Chondrocyte (in vitro differentiated cells): ENCODE data around the gene CDH16. TPM values are rescaled to one million over a fixed set of nuclear protein-coding genes. Genes with fewer than 3 reads are reported as not detected.

Experiments used
- DNase-seq: peaks from one replicate; pipeline ENCODE4 v3.0.0; 2021; ENCODE audit warnings: mixed read lengths, low spot score
- H3K27ac Mint-ChIP-seq: one replicate; pipeline ENCODE4 v1.8.0; 2021; ENCODE audit warnings: mild to moderate bottlenecking, moderate library complexity, mixed read lengths; ENCODE audit not compliant: unreplicated experiment
- H3K27me3 Mint-ChIP-seq: 2 replicates; pipeline ENCODE4 v1.8.0; 2021; ENCODE audit warnings: low read depth, mixed read lengths
- H3K36me3 Mint-ChIP-seq: 2 replicates; pipeline ENCODE4 v1.8.0; 2021; ENCODE audit warnings: low read depth, mixed read lengths
- H3K4me1 Mint-ChIP-seq: 2 replicates; pipeline ENCODE4 v1.8.0; 2021; ENCODE audit warnings: low read depth, mild to moderate bottlenecking, mixed read lengths
- H3K4me3 Mint-ChIP-seq: one replicate; pipeline ENCODE4 v1.8.0; 2021; ENCODE audit warnings: mild to moderate bottlenecking, moderate library complexity, mixed read lengths; ENCODE audit not compliant: unreplicated experiment
- H3K9me3 Mint-ChIP-seq: 2 replicates; pipeline ENCODE4 v1.8.0; 2021; ENCODE audit warnings: low read depth, mixed read lengths
- CTCF ChIP-seq: fragments of 200-600 bp; sonication (generic); IDR thresholded peaks from 2 replicates; pipeline ENCODE4 v1.5.0; 2021; ENCODE audit warnings: antibody characterized with exemption, mild to moderate bottlenecking, moderate library complexity
- long read RNA-seq: library from polyadenylated mRNA; stranded (forward); transcript quantifications from one replicate; pipeline ENCODE4 v2.0.0, GENCODE V29; 2021
- total RNA-seq: library from RNA; stranded (reverse); gene quantifications from 3 replicates; pipeline ENCODE4 v1.2.1, GENCODE V29; 2021

CDH16 gene
- total RNA-seq, result not detected in 3 replicates
- long read RNA-seq, result 0 reads

- no peak within 1 kb of the TSS for H3K4me3 Mint-ChIP-seq
- H3K9me3 Mint-ChIP-seq, result no peaks in the 10 kb centered on the region
- TF ChIP-seq CTCF, result no peak
- no peak for DNase-seq
- peaks cover 12% of the 10 kb centered on the region for H3K4me1 Mint-ChIP-seq
- no peak within 1 kb of the TSS for H3K27ac Mint-ChIP-seq
- peaks cover 21% of the 10 kb centered on the region for H3K27me3 Mint-ChIP-seq
- no peaks in the 10 kb centered on the region for H3K36me3 Mint-ChIP-seq
Measured at GRCh38 chr16:66918803-66919568, at the start of gene CDH16. TSS of gene CDH16 (minus strand) at chr16:66918885. CDS start at chr16:66918065, 820 bp downstream.

GRCh38 chr16:66964049-66964448 is 45.4 kb upstream of the CDH16 start:
- Mint-ChIP-seq H3K36me3 (no peaks in the 10 kb centered on the region), H3K27me3 (peaks cover 26% of the 10 kb centered on the region), H3K9me3 (no peaks in the 10 kb centered on the region), H3K4me3 (no peak overlapping the region), H3K4me1 (no peaks in the 10 kb centered on the region), H3K27ac (no peak overlapping the region)
- DNase-seq, result no peak
- TF ChIP-seq CTCF, result no peak

GRCh38 chr16:66961914-66962313 is 43.2 kb upstream of the CDH16 start:
- no peaks in the 10 kb centered on the region for H3K9me3 Mint-ChIP-seq
- DNase-seq, result no peak
- H3K4me1 Mint-ChIP-seq, result no peaks in the 10 kb centered on the region
- no peak for TF ChIP-seq CTCF
- H3K4me3 Mint-ChIP-seq, result no peak overlapping the region
- peaks cover 35% of the 10 kb centered on the region for H3K27me3 Mint-ChIP-seq
- H3K36me3 Mint-ChIP-seq, result no peaks in the 10 kb centered on the region
- H3K27ac Mint-ChIP-seq, result no peak overlapping the region

- Mint-ChIP-seq H3K27ac (no peak within 1 kb of the TSS), H3K27me3 (peaks cover 31% of the 10 kb centered on the region), H3K4me3 (no peak within 1 kb of the TSS), H3K9me3 (no peaks in the 10 kb centered on the region), H3K36me3 (no peaks in the 10 kb centered on the region), H3K4me1 (no peaks in the 10 kb centered on the region)
- TF ChIP-seq CTCF, result peak; percentile 83
- DNase-seq, result no peak
Measured at GRCh38 chr16:66961065-66961744, 42.5 kb upstream of the CDH16 start, which contains the start of gene CES3. TSS of gene CES3 (plus strand) at chr16:66961266. CDS start at chr16:66961308, 42 bp downstream.

GRCh38 chr16:66960270-66960669 is 41.6 kb upstream of the CDH16 start:
- Mint-ChIP-seq H3K27me3 (peaks cover 28% of the 10 kb centered on the region), H3K36me3 (no peaks in the 10 kb centered on the region)

More at GRCh38 chr16:66960270-66960669, 41.6 kb upstream of the CDH16 start:
- no peak for TF ChIP-seq CTCF
- Mint-ChIP-seq H3K27ac (no peak overlapping the region), H3K4me1 (no peaks in the 10 kb centered on the region), H3K4me3 (no peak overlapping the region), H3K9me3 (no peaks in the 10 kb centered on the region)
- no peak for DNase-seq
